Spleen (tissue), 7 donors: ENCODE measurements around the gene CDC42BPB.

Source experiments
- CTCF ChIP-seq, 11 experiments: fragments of 200-600 bp in 7 of 11; fragments of 450-650 bp in 4 of 11; sonication (generic) in 4 of 11; IDR thresholded peaks in 8 of 11; conservative IDR thresholded peaks in 3 of 11; 1 replicate in 7 of 11; 2 replicates in 4 of 11; pipeline versions ENCODE4 v1.4.0 to v1.8.0; 2016 to 2021; ENCODE audit warnings: antibody characterized with exemption in 11 of 11, inconsistent platforms in 4 of 11, mild to moderate bottlenecking in 1 of 11
- POLR2A ChIP-seq, 3 donors: fragments of 450-650 bp; IDR thresholded peaks; one replicate each; pipeline ENCODE4 v1.5.1; 2017; ENCODE audit warnings: antibody characterized with exemption in 3 of 3, mild to moderate bottlenecking in 1 of 3
- donor health status: DM: no; HTN: no; CAD: no; lungs with moderate emphysema.
- donor health status: DM: no; HTN: no; CAD: no.
- donor health status: DM: no; HTN: no; CAD: no.

DNA sequence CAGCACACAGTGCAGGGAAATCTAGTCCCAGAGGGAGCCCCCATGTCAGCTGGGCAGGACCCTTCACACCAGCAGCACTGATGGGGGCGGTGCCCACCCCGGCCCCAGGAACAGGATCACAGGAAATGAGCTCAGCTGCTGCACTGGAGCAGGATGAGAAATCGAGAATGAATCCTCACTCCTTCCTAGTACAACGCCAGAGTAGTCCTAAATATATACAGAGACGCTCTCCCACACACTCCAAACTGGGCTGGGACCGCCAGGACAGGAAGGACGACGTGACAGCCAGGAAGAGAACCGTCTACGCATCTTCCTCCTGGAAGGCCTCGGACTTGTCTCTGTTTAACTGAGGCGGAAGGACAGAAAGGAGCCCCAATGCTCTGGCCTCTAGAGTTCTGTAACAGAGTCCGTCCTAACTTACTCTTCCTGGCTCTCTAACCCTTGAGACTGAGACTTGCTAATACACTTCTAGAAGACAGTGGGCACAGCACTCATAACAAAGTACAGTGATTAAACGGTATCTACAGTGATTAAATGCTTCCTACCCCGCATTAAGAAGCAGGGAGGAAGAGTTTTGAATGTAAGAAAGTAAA is 33.4 kb downstream of the CDC42BPB start:
- TF ChIP-seq CTCF (IDR thresholded peaks at IDR 0.05 in 8 of 11, conservative IDR thresholded peaks at IDR 0.05 in 3 of 11) (no peak), POLR2A (IDR thresholded peaks at IDR 0.05) (no peak)
